Breast epithelium (tissue), 3 donors: Measurements from ENCODE around the gene NOP53.

Experiments used
- CTCF ChIP-seq, 3 donors: fragments of 450-650 bp; IDR thresholded peaks; one replicate each; pipeline ENCODE4 v1.5.1; 2016 to 2017; ENCODE audit warnings: antibody characterized with exemption in 3 of 3, mild to moderate bottlenecking in 3 of 3, moderate library complexity in 3 of 3
- POLR2A ChIP-seq: fragments of 450-650 bp; IDR thresholded peaks from one replicate; pipeline ENCODE4 v1.6.1; 2016; ENCODE audit warnings: antibody characterized with exemption, mild to moderate bottlenecking, moderate library complexity

GRCh38 chr19:47749326-47749725 is 4.0 kb downstream of the NOP53 start:
- TF ChIP-seq CTCF (IDR thresholded peaks at IDR 0.05) (no peak), POLR2A (no peak)
